ENCODE results near the gene BRD9.
"Not testable (repeated sequence)": the region's sequence is repeated elsewhere in the genome, so short reads cannot be mapped to it uniquely, and the experiment has no call there.

- not testable (repeated sequence) for TF ChIP-seq CTCF, POLR2A (IDR thresholded peaks at IDR 0.05)
Measured at GRCh38 chr5:828194-828593, 64.4 kb downstream of the BRD9 start.
